Measurements from ENCODE around the gene PLA2G15.

The PLA2G15 gene

DNA sequence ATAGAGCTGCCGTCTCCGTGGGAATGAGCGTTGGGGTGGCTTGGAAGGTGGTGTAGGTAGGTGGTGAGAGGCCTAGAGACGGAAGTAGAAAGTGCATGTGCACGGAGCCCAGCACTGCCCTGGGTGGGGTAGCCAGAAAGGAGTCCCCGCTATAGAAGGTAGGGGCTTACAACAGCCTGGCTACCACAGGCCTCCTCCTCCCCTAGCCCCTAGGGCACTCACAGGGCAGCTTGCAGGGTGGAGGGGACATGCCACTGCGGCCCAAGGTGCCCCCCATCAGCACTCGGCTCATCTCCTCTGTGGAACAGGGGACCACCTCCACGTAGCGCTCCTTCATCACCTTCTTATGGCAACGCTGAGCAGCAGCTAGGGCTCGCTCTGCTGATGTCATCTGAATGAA lies 14.2 kb upstream of the PLA2G15 start:
- DNase-seq (ENCODE audit: low read depth, low spot score), result no peak
- no peak overlapping the region for H3K4me3 ChIP-seq (ENCODE audit: low read length)

DNA sequence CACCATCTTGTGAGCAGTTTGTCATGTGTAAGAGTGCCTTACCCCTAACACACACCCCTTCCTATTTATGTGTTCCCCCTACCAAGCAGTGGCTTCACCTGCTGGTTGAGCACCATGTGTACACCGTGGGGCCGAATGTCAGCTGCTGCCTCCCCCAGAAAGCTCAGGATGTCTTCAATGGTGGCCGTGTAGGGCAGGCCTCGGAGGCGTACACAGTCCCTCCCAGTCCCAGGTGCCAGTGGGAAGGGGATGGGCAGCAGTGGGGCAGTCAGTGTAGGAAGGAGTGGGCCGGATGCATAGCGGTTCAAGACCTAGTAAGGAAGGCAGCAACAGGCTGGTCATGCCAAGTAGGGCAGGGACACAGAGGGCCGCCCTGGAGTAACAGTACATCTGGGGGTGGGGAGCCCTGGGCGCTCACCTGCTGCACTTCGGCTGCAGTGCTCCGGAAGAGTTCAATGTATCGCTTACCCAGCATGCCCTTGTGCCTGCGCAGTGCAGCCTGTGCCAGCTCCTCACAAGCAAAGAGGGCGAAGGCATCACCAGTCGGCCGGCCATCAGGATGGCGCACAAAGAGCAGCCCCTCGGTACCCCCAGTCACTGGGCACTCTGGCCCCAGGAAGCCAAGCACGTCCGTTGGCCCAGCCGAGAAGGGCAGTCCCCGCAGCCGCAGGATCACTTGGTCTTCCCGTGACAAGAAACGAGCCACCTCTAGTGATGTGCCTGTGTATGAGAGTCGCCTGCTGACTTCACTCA lies 13.6 kb upstream of the PLA2G15 start:
- DNase-seq (ENCODE audit: low read depth, low spot score), result no peak
- no peak overlapping the region for H3K4me3 ChIP-seq (ENCODE audit: low read length)

DNA sequence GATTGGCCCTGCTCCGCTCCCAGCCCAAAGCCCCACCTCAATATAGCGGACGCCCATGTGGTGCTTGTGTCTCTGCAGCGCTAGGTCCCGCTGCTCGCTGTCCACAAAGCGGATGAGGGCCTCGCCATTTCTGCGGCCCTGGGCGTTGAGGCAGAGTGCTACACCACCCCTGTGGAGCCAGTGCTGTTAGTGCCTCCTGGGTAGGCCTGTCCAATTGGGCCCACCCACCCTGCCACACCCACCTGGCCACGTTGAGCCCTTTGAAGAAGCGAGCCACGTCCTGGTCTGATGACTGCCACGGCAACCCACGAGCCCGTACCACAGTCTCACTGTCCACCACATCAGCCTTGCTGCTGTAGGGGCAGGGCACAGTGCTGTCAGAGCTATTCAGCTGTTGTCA lies 12.8 kb upstream of the PLA2G15 start:
- H3K4me3 ChIP-seq (ENCODE audit: low read length), result no peak overlapping the region

GRCh38 chr16:68233085-68233834 lies 11.9 kb upstream of the PLA2G15 start:
- DNase-seq (ENCODE audit: low read depth, low spot score), result no peak
- H3K4me3 ChIP-seq (ENCODE audit: low read length), result no peak overlapping the region

More for the DNA sequence above, 12.8 kb upstream of the PLA2G15 start:
- DNase-seq (ENCODE audit: low read depth, low spot score), result no peak

DNA sequence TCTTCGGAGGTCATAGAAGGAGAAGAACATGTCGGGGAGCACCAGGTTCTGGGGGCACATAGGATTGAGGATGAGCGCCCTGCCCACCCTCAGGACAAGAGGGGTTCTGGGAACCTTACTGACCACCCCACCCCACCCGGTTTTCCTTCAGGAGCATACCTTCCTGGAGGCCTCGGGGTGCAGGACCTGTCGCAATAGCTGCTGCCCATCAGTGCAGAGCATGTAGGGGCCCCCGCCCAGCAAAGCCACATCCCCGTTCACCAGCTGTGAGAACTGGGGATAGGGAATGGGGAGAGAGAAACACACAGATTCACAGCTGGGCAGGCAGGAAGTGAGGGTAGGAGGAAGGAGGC lies 11.4 kb upstream of the PLA2G15 start:
- DNase-seq (ENCODE audit: low read depth, low spot score), result peak; percentile 37

GRCh38 chr16:68234188-68235107 lies 10.7 kb upstream of the PLA2G15 start:
- DNase-seq (ENCODE audit: low read depth, low spot score), result no peak

More for the DNA sequence above, 11.4 kb upstream of the PLA2G15 start:
- no peak overlapping the region for H3K4me3 ChIP-seq (ENCODE audit: low read length)

DNA sequence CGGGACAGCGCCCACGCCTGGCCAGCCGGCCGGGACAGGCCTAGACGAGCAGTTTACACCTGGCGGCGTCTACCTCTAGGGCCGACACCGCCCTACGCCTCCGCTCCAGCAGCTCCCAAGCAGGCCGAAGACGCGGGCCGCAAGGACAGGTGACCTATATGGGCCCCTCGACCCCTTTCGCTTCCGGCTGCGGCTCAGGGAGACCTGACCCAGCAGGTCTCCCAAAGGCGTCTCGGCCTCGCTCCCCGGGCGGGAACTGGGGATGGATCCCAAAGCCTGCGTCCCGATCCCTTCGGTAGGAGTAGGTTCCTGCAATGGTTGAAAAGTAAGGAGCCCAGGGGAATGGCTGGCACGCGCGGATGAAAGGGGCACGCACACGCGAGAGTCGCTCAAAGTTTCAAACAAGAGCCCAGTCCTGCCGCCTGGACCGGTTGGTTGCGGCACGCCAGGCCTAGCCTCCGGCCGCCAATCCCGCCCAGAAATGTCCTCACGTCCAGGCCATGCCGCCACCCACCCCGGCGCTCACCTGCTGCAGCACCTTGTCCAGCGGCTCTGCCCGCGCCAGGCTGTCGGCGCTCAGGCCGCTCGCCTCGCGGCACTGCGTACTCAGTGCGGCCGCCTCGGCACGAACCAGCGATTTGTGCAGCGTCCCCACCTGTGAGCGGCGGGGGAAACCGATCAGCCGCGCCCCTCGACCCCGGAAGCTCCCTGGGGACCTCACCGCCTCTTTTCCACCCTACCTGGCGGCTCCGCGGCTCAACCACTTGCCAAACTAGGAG lies 9.9 kb upstream of the PLA2G15 start:
- H3K4me3 ChIP-seq (ENCODE audit: low read length), result no peak overlapping the region
- no peak for DNase-seq (ENCODE audit: low read depth, low spot score)

More at GRCh38 chr16:68234188-68235107, 10.7 kb upstream of the PLA2G15 start:
- no peak overlapping the region for H3K4me3 ChIP-seq (ENCODE audit: low read length)

DNA sequence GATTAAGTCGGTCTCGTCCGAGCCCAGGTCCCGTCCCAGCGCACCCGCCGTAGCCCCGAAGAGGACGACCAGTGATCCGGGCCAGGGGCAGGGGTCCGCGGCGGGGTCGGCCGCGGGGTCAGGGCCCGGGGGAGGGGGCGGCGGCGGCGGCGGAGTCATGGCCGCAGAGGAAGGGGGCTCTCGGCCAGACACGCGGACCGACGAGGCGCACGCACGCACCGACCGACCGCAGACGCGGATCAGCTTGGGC lies 9.4 kb upstream of the PLA2G15 start, which contains the start of gene ESRP2:
TSS of gene ESRP2 (minus strand) at position 241 of the 250 bp plus-strand sequence. CDS start at position 159, 82 bp downstream.
- no peak for DNase-seq (ENCODE audit: low read depth, low spot score)
- H3K4me3 ChIP-seq (ENCODE audit: low read length), result no peak within 1 kb of the TSS

GRCh38 chr16:68236137-68236825 lies 8.9 kb upstream of the PLA2G15 start:
- no peak for DNase-seq (ENCODE audit: low read depth, low spot score)
- no peak overlapping the region for H3K4me3 ChIP-seq (ENCODE audit: low read length)

DNA sequence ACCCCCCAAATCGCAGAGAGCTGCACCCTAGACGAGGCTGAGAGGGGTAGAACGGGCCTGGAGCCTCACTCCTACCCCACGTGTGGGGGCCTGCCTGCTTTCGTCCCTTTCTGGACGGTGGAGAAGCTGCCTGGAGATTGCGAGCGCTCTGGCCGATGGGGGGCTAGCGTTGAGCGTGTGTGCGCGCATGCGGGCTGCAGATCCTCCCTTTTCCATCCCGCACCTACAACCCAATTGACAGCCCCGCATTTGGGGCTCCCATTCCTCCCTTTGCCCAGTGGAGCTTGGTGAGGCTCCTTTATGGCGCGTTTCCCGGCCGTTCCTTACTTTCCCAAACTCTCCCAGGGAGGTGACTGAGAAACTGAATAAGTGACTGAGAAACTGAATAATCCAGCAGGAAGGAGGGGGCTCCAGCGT lies 8.3 kb upstream of the PLA2G15 start:
- no peak for DNase-seq (ENCODE audit: low read depth, low spot score)

GRCh38 chr16:68237243-68238028 lies 7.7 kb upstream of the PLA2G15 start:
- no peak for DNase-seq (ENCODE audit: low read depth, low spot score)
- no peak overlapping the region for H3K4me3 ChIP-seq (ENCODE audit: low read length)

More for the DNA sequence above, 8.3 kb upstream of the PLA2G15 start:
- no peak overlapping the region for H3K4me3 ChIP-seq (ENCODE audit: low read length)

- H3K4me3 ChIP-seq (ENCODE audit: low read length), result no peak overlapping the region
- DNase-seq (ENCODE audit: low read depth, low spot score), result no peak
These were observed 7.2 kb upstream of the PLA2G15 start for GRCh38 chr16:68238029-68238345.

DNA sequence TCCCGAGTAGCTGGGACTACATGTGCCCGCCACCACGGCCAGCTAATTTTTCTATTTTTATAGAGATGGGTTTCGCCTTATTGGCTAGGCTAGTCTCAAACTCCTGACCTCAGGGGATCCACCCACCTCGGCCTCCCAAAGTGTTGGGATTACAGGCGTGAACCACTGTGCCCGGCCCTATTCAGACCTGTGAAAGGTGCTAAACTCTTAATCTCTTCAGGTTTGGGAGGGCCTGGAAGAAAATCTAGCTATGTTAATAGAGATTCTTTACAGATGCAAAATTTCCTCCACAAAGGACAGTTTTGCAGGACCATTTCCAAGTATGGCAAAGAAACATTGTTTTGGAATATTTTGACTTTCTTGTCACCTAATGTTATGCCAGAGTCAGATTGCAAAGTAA lies 3.1 kb upstream of the PLA2G15 start:
- DNase-seq (ENCODE audit: low read depth, low spot score), result no peak
- H3K4me3 ChIP-seq (ENCODE audit: low read length), result no peak overlapping the region

- DNase-seq (ENCODE audit: low read depth, low spot score), result no peak
- no peak overlapping the region for H3K4me3 ChIP-seq (ENCODE audit: low read length)
These were observed 2.0 kb upstream of the PLA2G15 start for GRCh38 chr16:68242926-68243858.

DNA sequence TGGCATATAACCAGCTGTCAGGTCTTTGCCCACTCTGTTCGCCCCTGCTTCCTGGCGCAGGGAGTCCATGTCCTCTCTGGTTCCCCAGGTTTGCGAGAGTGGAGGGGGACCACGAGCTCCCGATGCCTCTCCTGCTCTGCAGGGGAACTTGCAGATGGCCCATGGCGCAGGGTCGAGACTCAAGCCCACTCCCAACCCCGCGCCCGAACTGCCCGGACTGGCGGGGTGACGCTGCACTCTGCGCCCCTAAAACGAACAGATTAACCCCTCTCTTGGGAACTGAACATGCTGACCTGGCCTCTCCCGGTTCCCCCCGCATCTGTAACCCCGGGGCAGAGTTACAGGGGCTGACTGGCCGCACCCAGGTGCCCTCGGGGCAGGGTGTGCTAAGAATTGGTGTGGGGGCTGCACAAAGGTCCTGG lies 681 bp upstream of the PLA2G15 start:
- H3K4me3 ChIP-seq (ENCODE audit: low read length), result peak overlapping the region; percentile 89
- no peak for DNase-seq (ENCODE audit: low read depth, low spot score)

- DNase-seq (ENCODE audit: low read depth, low spot score), result no peak
- peak overlapping the region; percentile 89 for H3K4me3 ChIP-seq (ENCODE audit: low read length)
These were observed 948 bp downstream of the PLA2G15 start for GRCh38 chr16:68246121-68246520.

DNA sequence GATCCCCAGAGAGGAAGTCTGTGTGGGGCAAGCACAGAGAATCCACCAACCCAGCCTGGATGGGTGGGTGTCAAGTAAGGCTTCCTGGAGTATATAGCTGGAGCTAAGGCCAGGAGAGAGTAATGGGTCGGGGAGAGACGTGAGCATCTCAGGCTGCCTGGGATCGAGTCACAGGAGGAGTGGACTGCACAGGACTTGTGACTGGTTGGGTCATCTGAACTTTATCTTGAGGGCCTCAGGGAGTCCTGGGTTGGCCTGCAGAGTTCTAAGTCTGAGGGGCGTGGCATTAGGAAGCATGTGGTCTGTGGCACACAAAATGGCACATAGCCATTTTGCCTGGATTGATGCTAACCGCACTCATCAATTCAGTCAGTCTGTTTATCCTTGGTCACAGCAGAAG lies 1.5 kb downstream of the PLA2G15 start:
- no peak for DNase-seq (ENCODE audit: low read depth, low spot score)

More for the DNA sequence above, 1.5 kb downstream of the PLA2G15 start:
- H3K4me3 ChIP-seq (ENCODE audit: low read length), result no peak overlapping the region

Measured in Jurkat, Clone E6-1 (cell line).